Endothelial cell of umbilical vein (primary cell): Measurements from ENCODE around the gene GDE1. TPM values are rescaled to one million over a fixed set of nuclear protein-coding genes. Genes with fewer than 3 reads are reported as not detected.

Source experiments
- BruUV-seq: library from RNA; stranded (reverse); fragments of 400-500 nt; replicated peaks from 2 replicates; lab custom pipeline; 2021; lab: Mats Ljungman, UMichigan
- CTCF ChIA-PET: fragments of 300-600, 350-600 bp; sonication (Branson Sonifier 250); formaldehyde crosslinking; loops from one replicate; lab custom pipeline; 2021; ENCODE audit warnings: antibody characterized with exemption, inconsistent platforms; lab: Charles Lee
- POLR2A ChIA-PET: fragments of 300-600, 350-600 bp; sonication (Branson Sonifier 250); formaldehyde crosslinking; loops from one replicate; lab custom pipeline; 2021; ENCODE audit warnings: antibody characterized with exemption, inconsistent platforms; lab: Charles Lee
- DNase-seq: peaks from one replicate; pipeline ENCODE4 v3.0.0-alpha.2; 2011; ENCODE audit warnings: low read depth, low spot score
- FAIRE-seq: peaks from 2 replicates; lab custom pipeline; 2011; peaks lifted over from hg19 to GRCh38; lab: Jason Lieb, UNC
- H2AFZ ChIP-seq: 2 replicates; pipeline ENCODE4 v1.6.0; 2012; ENCODE audit warnings: low read depth, low read length, control low read depth, inconsistent platforms
- H3K27ac ChIP-seq: 2 replicates; pipeline ENCODE4 v1.5.1; 2011; ENCODE audit warnings: low read depth, mild to moderate bottlenecking, control low read depth, low read length, moderate library complexity; ENCODE audit not compliant: insufficient read depth
- H3K27me3 ChIP-seq, 2 experiments: 2 replicates each; pipeline versions ENCODE4 v1.6.0 to v1.6.1; 2011; ENCODE audit warnings: low read length in 2 of 2, mixed read lengths in 1 of 2; ENCODE audit not compliant: control insufficient read depth in 2 of 2, insufficient read depth in 2 of 2
- H3K36me3 ChIP-seq, 2 experiments: 2 replicates in 1 of 2; 3 replicates in 1 of 2; pipeline ENCODE4 v1.5.1; 2011; ENCODE audit warnings: low read length in 2 of 2, mild to moderate bottlenecking in 1 of 2, moderate library complexity in 1 of 2; ENCODE audit not compliant: control insufficient read depth in 2 of 2, insufficient read depth in 2 of 2; ENCODE audit errors: extremely low read depth in 1 of 2
- H3K4me1 ChIP-seq: 3 replicates; pipeline ENCODE4 v1.5.1; 2011; ENCODE audit warnings: mild to moderate bottlenecking, low read length; ENCODE audit not compliant: control insufficient read depth, insufficient read depth; ENCODE audit errors: extremely low read depth
- H3K4me2 ChIP-seq: 2 replicates; pipeline ENCODE4 v1.6.1; 2011; ENCODE audit warnings: low read length, control low read depth, mixed read lengths; ENCODE audit not compliant: insufficient read depth
- H3K4me3 ChIP-seq, 3 experiments: fragments of 200-600 bp in 1 of 3; sonication (generic), shearing (Covaris generic) in 1 of 3; replicated peaks in 1 of 3; 2 replicates each; pipeline ENCODE4 v1.5.1; 2011 to 2016; ENCODE audit warnings: control low read depth in 3 of 3, low read length in 3 of 3, mild to moderate bottlenecking in 2 of 3, inconsistent platforms in 1 of 3, low read depth in 1 of 3, moderate library complexity in 1 of 3; ENCODE audit not compliant: insufficient read depth in 1 of 3
- H3K79me2 ChIP-seq: 2 replicates; pipeline ENCODE4 v1.6.0; 2012; ENCODE audit warnings: low read length, inconsistent platforms; ENCODE audit not compliant: control insufficient read depth, insufficient read depth
- H3K9ac ChIP-seq: replicated peaks from 2 replicates; pipeline ENCODE3; 2011; ENCODE audit warnings: low read length, control low read depth; ENCODE audit not compliant: insufficient read depth; ENCODE audit errors: extremely low read depth
- H3K9me1 ChIP-seq: replicated peaks from 3 replicates; pipeline ENCODE4 v1.6.0; 2011; ENCODE audit warnings: mild to moderate bottlenecking, low read length; ENCODE audit not compliant: control insufficient read depth, insufficient read depth; ENCODE audit errors: extremely low read depth
- H3K9me3 ChIP-seq: replicated peaks from 2 replicates; pipeline ENCODE4 v1.5.1; 2012; ENCODE audit warnings: low read length, inconsistent platforms; ENCODE audit not compliant: control insufficient read depth, insufficient read depth
- H4K20me1 ChIP-seq: replicated peaks from 2 replicates; pipeline ENCODE3; 2011; ENCODE audit warnings: mild to moderate bottlenecking, low read length; ENCODE audit not compliant: control insufficient read depth, insufficient read depth; ENCODE audit errors: extremely low read depth
- CTCF ChIP-seq, 2 donors: IDR thresholded peaks; 1 replicate in 1 of 2; 2 replicates in 1 of 2; pipeline ENCODE4 v1.5.1; 2011; ENCODE audit warnings: low read length in 2 of 2, mild to moderate bottlenecking in 2 of 2, moderate library complexity in 2 of 2, control low read depth in 1 of 2, inconsistent platforms in 1 of 2, low read depth in 1 of 2; ENCODE audit not compliant: insufficient read depth in 1 of 2; ENCODE audit errors: extremely low read depth in 1 of 2
- FOS ChIP-seq: IDR thresholded peaks from 2 replicates; pipeline ENCODE4 v1.6.1; 2011; ENCODE audit warnings: mild to moderate bottlenecking, low read length, moderate library complexity, borderline replicate concordance; ENCODE audit not compliant: insufficient read depth
- MAX ChIP-seq: IDR thresholded peaks from 2 replicates; pipeline ENCODE4 v1.6.1; 2011; ENCODE audit not compliant: insufficient read depth, insufficient read length
- MYC ChIP-seq: IDR thresholded peaks from one replicate; pipeline ENCODE4 v1.6.1; 2011; ENCODE audit warnings: mild to moderate bottlenecking, low read depth, low read length
- POLR2A ChIP-seq: IDR thresholded peaks from 2 replicates; pipeline ENCODE4 v1.6.1; 2012; ENCODE audit warnings: low read depth, mild to moderate bottlenecking, control low read depth, low read length
- POLR2AphosphoS5 ChIP-seq: IDR thresholded peaks from 2 replicates; pipeline ENCODE4 v1.6.1; 2012; ENCODE audit warnings: low read depth, mild to moderate bottlenecking, control low read depth, low read length, moderate library complexity; ENCODE audit not compliant: insufficient read depth
- dilution Hi-C: fragments of 300-500 bp; cut with MboI; formaldehyde crosslinking; loops from one replicate; pipeline ENCODE4 v1.15.0; 2019; ENCODE audit warnings: low sequenced_read_pairs; ENCODE audit not compliant: extremely low pct_ligation_motif_present
- intact Hi-C: fragments of 100-400 bp; cut with micrococcal nuclease; formaldehyde crosslinking; loops from one replicate; pipeline ENCODE4 v1.10.0; 2022
- polyA plus RNA-seq, 4 experiments: library from polyadenylated mRNA; depleted of rRNA in 3 of 4; stranded (reverse) in 3 of 4; unstranded in 1 of 4; fragments of >200 nt; gene quantifications; 2 replicates each; pipeline versions ENCODE4 v1.2.1 to v1.2.3, GENCODE V29; 2011 to 2012; ENCODE audit warnings: missing spikeins in 1 of 4
- total RNA-seq: library from RNA; stranded (reverse); gene quantifications from 2 replicates; pipeline ENCODE4 v1.2.3, GENCODE V29; 2021

GDE1 gene
- total and polyA plus RNA-seq, 2 donors (not counting 3 experiments of a cell fraction or from before 2014, with no cell fraction given): 34.9 to 50.5 TPM

DNA sequence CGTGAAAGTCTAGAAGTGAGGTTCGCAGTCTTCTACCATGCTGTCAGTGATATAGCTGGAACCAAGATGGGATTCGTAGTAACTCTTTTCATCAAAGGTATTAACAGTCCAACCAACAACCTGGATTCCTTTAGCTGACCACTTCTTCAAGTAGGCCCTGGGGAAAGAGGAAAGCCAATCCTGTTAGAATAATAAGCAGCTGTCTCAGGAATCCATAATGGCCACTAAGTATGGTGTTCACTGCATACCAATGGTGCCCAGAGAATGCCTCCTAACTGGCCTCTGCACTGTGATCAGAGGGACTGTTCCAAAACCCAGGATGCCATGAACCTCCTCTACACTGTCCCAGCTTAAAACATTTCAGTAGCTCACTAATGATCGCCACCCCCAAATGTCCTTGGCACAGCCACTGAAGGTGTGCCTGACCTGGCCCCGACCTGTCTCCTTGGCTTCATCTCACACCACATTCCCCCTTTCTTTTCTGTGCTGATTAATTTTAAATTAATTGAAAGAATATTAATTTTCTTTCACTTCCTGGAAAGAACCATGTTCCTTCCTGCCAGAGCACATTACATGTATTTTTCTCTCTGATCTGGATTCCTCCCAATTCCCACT is 18.3 kb downstream of the GDE1 start:
- no peaks in the 10 kb centered on the region for H3K79me2 ChIP-seq
- no peak overlapping the region for H2AFZ ChIP-seq
- no peaks in the 10 kb centered on the region for H3K27me3 ChIP-seq
- H4K20me1 ChIP-seq: no peaks in the 10 kb centered on the region
- H3K4me3 ChIP-seq: no peak overlapping the region
- no TSS peak for BruUV-seq
- H3K4me1 ChIP-seq: peaks cover 7% of the 10 kb centered on the region
- dilution Hi-C loops (no loop called here), intact Hi-C loops (loop anchor here (5.0 kb wide), 1 partner anchor 101 kb away; no protein-coding TSS in a partner anchor)
- peaks cover 2 to 10% of the 10 kb centered on the region in 2 experiments for H3K36me3 ChIP-seq
- FAIRE-seq (no peak), DNase-seq (no peak)
- H3K9me1 ChIP-seq: no peaks in the 10 kb centered on the region
- ChIA-PET CTCF (interaction anchor here (1.1 to 3.4 kb wide), 23 partner anchors 9 to 703 kb away, joined by 3 to 71 read pairs (median 5); partner anchors contain the start of genes ARL6IP1, CCP110, GDE1 and TMC7), POLR2A (no interaction called here)
- no peak overlapping the region for H3K27ac ChIP-seq
- no peaks in the 10 kb centered on the region for H3K9me3 ChIP-seq
- H3K4me2 ChIP-seq: no peak overlapping the region
- TF ChIP-seq POLR2A (no peak), MAX (no peak), FOS (no peak)
- no peak overlapping the region for H3K9ac ChIP-seq

DNA sequence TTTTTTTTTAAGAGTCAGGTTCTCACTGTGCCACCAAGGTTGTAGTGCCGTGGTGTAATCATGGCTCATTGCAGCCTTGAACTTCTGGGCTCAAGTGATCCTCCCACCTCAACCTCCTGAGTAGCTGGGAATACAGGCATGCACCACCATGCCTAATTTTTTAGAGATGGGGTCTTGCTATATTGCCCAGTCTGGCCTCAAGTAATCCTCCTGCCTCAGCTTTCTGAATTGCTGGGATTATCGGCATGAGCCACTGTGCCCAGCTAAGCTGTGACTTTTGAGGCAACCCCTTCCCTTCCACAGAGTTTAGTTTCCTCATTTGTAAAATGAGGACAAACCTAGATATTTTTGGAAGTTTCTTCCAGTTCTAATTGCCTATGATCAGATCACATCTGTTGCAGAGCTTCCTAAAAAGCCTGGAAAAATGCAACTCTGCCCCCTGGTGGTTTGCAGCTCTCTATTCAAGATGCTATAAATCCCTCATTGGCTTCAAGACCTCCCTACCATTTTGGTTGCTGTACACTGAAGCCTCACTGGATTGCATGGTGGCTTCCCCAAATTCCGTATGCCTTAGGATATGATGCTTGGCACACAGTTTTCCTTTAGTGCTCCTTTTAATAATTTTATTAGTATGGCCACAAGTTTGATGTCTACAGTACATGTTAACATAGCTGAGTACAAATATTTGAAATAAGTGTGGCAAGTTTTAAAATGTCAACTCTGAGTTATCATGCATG is 19.3 kb downstream of the GDE1 start:
- no peaks in the 10 kb centered on the region for H3K9me3 ChIP-seq
- POLR2A ChIA-PET: interaction anchor here (0.5 kb wide), 1 partner anchor 417 kb away, joined by 5 read pairs; no protein-coding TSS in a partner anchor

More for the DNA sequence above, 19.3 kb downstream of the GDE1 start:
- FAIRE-seq (peak; percentile 88), DNase-seq (peak; percentile 73)
- BruUV-seq: no TSS peak
- H3K4me2 ChIP-seq: no peak overlapping the region
- H3K27ac ChIP-seq: no peak overlapping the region
- H3K79me2 ChIP-seq: no peaks in the 10 kb centered on the region
- H2AFZ ChIP-seq: no peak overlapping the region
- TF ChIP-seq CTCF (IDR thresholded peaks at IDR 0.05; ENCODE audit: extremely low read depth in 1 of 2, insufficient read depth in 1 of 2, low read depth in 1 of 2, low read length in 2 of 2) (peak; percentile 71 to 77), MYC (no peak), FOS (no peak), POLR2AphosphoS5 (no peak)
- peaks cover 7% of the 10 kb centered on the region for H3K4me1 ChIP-seq
- CTCF ChIA-PET: interaction anchor here (0.6 to 3.4 kb wide), 45 partner anchors 9 to 702 kb away, joined by 3 to 71 read pairs (median 4); partner anchors contain the start of genes ARL6IP1, CCP110, GDE1 and TMC7
- H3K9ac ChIP-seq: no peak overlapping the region
- dilution Hi-C loops (no loop called here), intact Hi-C loops (loop anchor here (1.0 to 5.0 kb wide), 4 partner anchors 100 to 416 kb away; no protein-coding TSS in a partner anchor)
- H3K9me1 ChIP-seq: no peaks in the 10 kb centered on the region
- no peak overlapping the region for H3K4me3 ChIP-seq
- no peaks in the 10 kb centered on the region for H4K20me1 ChIP-seq
- peaks cover 2 to 9% of the 10 kb centered on the region in 2 experiments for H3K36me3 ChIP-seq
- no peaks in the 10 kb centered on the region for H3K27me3 ChIP-seq
